GM21526 (cell line): ENCODE data around the gene CSHL1.
"Not testable (repeated sequence)": the region's sequence is repeated elsewhere in the genome, so short reads cannot be mapped to it uniquely, and the experiment has no call there.

Experiments
- ATAC-seq: cut with Tn5 transposase; IDR thresholded peaks from one replicate; pipeline ENCODE4 v1.9.1; 2021; ENCODE audit warnings: moderate library complexity; ENCODE audit not compliant: unreplicated experiment, low FRiP score

CSHL1 gene

GRCh38 chr17:63892316-63893037 lies 18.6 kb downstream of the CSHL1 start:
- not testable (repeated sequence) for ATAC-seq

- ATAC-seq, result not testable (repeated sequence)
Measured at GRCh38 chr17:63889026-63889848, 21.8 kb downstream of the CSHL1 start.

DNA sequence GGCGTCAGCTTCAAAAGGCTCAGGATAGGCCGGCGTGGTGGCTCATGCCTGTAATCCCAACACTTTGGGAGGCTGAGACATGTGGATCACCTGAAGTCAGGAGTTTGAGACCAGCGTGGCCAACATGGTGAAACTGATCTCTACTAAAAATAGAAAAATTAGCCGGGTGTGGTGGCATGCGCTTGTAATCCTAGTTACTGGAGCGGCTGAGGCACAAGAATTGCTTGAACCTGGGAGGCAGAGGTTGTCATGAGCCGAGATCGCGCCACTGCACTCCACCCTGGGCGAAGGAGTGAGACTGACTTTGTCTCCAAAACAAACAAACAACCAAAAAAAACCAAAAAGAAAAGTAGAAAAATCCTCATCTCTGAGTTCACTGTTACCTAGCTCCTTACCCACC lies 25.9 kb downstream of the CSHL1 start:
- not testable (repeated sequence) for ATAC-seq

GRCh38 chr17:63882626-63883126 lies 28.4 kb downstream of the CSHL1 start:
- ATAC-seq, result not testable (repeated sequence)

DNA sequence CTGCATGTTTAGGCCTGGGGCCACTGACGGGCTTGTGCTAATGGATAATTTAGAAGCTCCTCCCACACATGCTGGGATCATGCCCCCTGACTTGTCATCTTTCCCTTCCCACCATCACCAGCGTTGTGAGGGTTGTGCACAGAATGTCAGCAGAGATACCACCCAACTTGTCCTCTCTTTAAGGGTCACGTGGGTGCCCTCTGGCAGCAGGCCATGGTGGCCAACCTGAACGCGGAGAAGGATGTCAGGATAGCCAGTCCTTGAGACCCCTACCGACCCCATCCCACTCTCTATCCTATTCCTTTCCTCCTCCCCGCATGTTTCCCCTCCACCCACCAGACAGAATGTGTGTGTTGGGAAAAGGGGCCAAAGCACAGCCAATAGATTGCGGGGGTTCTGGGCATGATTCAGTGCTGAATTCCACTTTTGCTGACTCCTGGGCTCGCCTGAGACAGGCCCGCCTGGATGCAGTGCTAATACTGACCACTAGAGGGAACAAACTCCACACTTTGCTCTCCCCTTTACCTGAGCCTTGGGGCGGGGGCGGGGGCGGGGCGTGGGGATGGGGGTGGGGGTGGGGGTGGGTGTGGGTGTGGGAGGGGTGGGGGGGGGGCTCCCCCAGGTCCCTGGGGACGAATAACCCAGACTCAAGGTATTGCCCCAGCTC lies 29.0 kb downstream of the CSHL1 start, which contains the start of gene GH2:
TSS of gene GH2 (minus strand) at position 10 of the 667 bp plus-strand sequence. CDS start 143 bp downstream, outside the sequence.
- no peak for ATAC-seq

DNA sequence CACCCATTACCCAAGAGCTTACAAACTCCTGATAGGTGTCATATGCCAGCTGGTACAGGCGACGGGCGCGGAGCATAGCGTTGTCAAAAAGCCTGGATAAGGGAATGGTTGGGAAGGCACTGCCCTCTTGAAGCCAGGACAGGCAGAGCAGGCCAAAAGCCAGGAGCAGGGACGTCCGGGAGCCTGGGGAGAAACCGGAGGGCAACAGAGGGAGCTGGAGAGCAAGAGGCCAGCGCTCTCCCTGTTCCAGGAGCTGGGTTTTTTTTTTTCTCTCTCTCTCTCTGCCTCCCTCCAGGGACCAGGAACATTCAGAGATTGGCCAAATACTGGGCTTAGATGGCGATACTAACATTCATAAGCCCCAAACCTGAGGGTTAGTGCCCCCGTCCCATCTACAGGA lies 29.7 kb downstream of the CSHL1 start:
- ATAC-seq, result not testable (repeated sequence)

DNA sequence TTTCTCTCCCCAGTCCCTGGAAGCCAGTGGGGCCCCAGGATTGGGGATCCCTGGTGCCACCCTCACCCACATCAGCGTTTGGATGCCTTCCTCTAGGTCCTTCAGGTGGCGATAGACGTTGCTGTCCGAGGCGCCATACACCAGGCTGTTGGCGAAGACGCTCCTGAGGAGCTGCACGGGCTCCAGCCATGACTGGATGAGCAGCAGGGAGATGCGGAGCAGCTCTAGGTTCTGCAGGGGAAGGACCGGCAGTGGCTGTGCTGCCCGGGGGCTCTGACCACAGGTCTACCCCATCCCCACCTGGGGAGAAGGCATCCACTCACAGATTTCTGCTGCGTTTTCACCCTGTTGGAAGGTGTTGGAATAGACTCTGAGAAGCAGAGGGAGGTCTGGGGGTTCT lies 30.4 kb downstream of the CSHL1 start:
- no peak for ATAC-seq

GRCh38 chr17:63878413-63878812 lies 32.6 kb downstream of the CSHL1 start:
- ATAC-seq, result not testable (repeated sequence)

DNA sequence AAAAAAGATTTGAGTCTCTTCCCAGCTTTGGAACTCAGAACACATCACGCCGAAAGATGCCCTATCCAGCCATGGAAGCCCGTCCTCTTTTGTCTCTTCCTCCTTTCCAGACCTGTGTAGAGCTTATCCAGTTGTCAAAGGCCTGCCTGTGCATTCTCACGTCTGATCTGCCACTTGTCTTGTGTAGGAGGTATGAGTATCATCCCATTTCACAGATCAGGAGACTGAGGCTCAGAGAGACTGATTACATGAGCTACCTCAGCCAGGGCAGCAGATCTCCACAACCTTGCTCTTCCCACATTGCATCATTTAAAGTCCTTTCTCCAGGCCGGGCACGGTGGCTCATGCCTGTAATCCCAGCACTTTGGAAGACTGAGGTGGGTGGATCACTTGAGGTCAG lies 36.4 kb downstream of the CSHL1 start:
- ATAC-seq, result not testable (repeated sequence)

DNA sequence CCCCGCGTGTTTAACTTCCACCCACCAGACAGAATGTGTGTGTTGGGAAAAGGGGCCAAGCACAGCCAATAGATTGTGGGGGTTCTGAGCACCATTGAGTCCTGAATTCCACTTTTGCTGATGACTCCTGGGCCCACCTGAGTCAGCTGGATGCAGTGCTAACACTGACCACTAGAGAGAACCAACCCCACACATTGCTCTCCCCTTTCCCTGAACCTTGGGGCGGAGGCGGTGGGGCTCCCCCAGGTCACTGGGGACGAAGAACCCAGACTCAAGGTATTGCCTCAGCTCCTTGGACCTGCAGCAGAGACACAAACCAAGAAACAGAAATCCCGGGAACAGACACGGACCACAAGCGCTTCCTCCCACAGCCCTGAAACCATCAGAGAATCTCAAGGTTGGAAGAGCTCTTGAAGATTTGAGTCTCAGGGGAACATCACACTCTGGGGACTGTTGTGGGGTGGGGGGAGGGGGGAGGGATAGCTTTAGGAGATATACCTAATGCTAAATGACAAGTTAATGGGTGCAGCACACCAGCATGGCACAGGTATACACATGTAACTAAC lies 36.9 kb downstream of the CSHL1 start:
- ATAC-seq, result not testable (repeated sequence)

DNA sequence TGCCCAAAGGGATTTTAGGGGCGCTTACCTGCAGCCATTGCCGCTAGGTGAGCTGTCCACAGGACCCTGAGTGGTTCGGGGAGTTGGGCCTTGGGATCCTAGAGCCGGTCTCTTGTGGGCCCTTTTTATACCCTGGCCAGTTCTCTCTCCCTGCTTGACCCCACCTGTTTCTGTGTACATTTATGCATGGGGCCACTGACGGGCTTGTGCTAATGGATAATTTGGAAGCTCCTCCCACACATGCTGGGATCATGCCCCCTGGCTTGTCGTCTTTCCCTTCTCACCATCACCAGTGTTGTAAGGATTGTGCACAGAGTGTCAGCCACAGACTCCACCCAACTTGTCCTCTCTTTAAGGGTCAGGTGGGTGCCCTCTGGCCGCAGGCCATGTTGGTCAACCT lies 37.5 kb downstream of the CSHL1 start, which contains the start of gene CSH2:
TSS of gene CSH2 (minus strand) at position 101 of the 400 bp plus-strand sequence. CDS start at position 38, 63 bp downstream.
- not testable (repeated sequence) for ATAC-seq

- ATAC-seq, result not testable (repeated sequence)
Measured at GRCh38 chr17:63871646-63872365, 39.3 kb downstream of the CSHL1 start.

- not testable (repeated sequence) for ATAC-seq
Measured at GRCh38 chr17:63870292-63870665, 40.8 kb downstream of the CSHL1 start.

DNA sequence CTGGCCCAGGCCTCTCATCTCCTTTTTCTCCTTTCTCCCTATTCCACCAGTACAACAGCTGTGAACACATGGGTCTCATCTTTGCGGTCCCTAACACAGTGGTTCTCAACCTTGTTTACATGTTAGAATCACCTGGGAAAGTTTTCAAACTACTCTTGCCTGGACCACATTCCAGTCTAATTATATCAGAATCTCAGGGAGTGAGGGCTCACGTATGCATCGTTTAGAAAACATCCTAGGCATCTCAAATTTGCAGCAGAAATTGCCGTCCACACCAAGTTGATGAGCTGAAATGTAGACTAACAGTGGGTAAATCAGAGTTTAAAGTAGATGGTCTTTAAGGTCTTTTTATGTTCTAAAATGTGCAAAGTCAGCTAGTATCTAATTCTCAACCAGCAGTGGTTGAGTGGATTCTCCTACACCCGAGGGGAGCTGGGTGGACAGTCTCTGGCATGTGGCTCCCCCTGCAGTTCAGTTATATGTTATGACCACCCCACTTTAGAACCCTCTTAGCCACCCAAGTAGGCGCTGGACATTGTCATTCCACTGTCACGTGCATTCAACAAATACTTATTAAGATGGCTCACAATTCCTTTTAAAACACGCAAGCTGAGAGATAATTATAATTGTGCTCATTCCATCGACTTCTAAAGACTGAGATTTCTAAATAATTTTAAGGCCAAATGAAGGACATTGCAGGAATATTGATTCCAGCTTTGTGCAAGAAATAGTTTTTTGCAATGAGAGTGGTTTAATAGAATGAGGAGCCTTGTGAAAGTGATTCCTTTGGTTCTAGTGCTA lies 41.4 kb downstream of the CSHL1 start:
- not testable (repeated sequence) for ATAC-seq

DNA sequence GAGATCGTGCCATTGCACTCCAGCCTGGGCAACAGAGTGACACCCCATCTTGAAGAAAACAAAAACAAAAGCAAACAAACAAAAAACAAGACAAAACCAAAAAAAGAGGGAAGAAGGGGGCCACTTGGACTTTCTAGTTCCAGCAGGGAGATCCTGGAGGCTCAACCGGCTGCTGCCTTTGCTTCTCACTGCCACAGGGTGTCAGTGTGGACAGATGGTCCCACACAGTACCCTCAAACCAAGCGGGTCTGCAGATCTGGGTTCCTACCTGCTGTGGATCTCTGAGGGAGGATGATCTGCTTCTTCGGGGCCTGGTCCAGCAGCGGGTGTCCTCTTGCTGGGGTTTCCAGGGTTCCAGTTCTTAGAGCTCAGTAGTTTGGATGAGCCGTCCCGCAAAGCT lies 44.4 kb downstream of the CSHL1 start:
- not testable (repeated sequence) for ATAC-seq
